Islet of Langerhans (tissue), 1 donor: Measurements from ENCODE around the gene GLIPR1L2.
"Not testable (repeated sequence)": the region's sequence is repeated elsewhere in the genome, so short reads cannot be mapped to it uniquely, and the experiment has no call there.

Source experiments
- FAIRE-seq: peaks from one replicate; lab custom pipeline; 2011; peaks lifted over from hg19 to GRCh38; lab: Jason Lieb, UNC

The GLIPR1L2 gene

GRCh38 chr12:75390899-75391538 is at the start of gene GLIPR1L2:
Gene GLIPR1L2, plus strand, starts transcription at chr12:75391089. Its CDS starts 28 bp downstream, at chr12:75391117.
- FAIRE-seq = no peak

DNA sequence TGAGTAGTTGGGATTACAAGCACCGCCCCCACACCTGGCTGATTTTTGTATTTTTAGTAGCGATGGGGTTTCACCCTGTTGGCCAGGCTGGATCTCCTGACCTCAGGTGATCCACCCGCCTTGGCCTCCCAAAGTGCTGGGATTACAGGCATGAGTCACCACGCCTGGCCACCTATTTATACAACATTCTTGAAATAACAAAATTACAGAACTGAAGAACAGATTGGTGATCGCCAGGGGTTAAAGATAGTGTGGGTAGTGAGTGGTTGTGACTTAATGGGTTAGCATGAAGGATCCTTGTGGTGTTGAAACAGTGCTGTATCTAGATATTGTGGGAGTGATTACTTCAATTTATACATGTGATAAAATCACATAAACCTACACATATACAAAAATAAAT is 49.0 kb upstream of the GLIPR1L2 start:
- no peak for FAIRE-seq

- no peak for FAIRE-seq
These were observed 45.4 kb upstream of the GLIPR1L2 start for GRCh38 chr12:75345531-75345930.

DNA sequence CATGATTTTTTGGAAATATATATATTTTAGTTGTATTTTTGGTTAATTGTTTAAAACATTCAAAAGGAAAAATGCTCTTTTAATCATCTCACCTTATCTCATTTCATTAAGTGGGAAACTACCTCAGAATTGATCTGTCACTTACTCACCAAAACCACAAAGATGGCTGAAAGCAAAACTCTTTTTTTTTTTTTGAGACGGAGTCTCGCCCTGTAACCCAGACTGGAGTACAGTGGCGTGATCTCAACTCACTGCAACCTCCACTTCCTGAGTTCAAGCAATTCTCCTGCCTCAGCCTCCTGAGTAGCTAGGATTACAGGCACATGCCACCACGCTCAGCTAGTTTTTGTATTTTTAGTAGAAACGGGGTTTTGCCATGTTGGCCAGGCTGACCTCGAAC is 44.7 kb upstream of the GLIPR1L2 start:
- FAIRE-seq = not testable (repeated sequence)

DNA sequence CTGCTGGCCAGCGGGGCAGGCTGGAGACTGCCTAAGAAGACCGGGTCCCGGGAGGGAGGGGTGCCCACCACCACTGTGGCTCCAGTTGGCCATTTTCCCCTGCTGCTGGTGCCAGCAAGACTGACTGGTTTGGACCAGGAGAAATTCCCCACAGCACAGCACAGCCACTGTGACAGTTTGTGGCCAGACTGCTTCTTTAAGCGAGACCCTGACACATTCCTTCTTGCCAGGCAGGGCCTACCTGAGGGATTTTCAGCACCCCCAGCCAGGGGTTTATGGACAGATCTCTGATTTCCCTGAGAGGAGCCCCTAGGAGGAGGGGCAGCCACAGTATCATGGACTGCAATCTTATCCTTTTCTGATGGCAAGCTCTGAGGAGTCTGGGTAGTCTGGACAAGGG is 40.9 kb upstream of the GLIPR1L2 start:
- FAIRE-seq = no peak

GRCh38 chr12:75350413-75350812 is 40.5 kb upstream of the GLIPR1L2 start:
- no peak for FAIRE-seq

DNA sequence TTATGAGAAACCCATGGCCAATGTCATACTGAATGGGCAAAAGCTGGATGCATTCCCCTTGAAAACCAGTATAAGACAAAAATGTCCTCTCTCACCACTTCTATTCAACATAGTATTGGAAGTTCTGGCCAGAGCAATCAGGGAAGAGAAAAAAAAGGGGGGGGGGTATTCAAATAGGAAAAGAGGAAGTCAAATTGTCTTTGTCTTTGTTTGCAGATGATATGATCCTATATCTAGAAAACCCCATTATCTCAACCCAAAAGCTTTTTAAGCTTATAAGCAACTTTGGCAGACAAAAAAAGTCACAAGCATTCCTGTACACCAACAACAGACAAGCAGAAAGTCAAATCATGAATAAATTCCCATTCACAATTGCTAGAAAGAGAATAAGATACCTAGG is 36.9 kb upstream of the GLIPR1L2 start:
- no peak for FAIRE-seq

GRCh38 chr12:75360920-75361319 is 30.0 kb upstream of the GLIPR1L2 start:
- no peak for FAIRE-seq

- no peak for FAIRE-seq
These were observed 29.5 kb upstream of the GLIPR1L2 start for GRCh38 chr12:75361408-75361807.

DNA sequence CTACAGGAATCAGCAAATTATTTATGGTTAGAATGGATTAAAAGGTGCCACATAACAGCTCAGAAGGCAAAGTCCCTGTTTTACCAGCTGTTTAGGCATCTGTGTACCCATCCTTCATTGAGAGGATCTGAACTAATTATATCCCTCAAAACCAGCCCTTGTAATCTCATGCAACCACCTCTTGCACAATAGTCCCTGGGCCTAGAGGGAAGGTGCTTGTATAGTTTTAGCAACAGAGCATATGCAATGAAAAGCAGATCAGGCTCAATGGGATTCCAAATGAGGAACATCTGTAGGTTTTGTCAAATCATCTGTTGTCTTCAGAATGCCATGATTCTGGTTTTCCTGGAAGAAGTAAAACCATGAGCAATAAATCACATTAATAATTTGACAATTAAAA is 26.0 kb upstream of the GLIPR1L2 start:
- no peak for FAIRE-seq

GRCh38 chr12:75366629-75367028 is 24.3 kb upstream of the GLIPR1L2 start:
- FAIRE-seq = no peak

- no peak for FAIRE-seq
These were observed 15.9 kb upstream of the GLIPR1L2 start for GRCh38 chr12:75374971-75375370.

DNA sequence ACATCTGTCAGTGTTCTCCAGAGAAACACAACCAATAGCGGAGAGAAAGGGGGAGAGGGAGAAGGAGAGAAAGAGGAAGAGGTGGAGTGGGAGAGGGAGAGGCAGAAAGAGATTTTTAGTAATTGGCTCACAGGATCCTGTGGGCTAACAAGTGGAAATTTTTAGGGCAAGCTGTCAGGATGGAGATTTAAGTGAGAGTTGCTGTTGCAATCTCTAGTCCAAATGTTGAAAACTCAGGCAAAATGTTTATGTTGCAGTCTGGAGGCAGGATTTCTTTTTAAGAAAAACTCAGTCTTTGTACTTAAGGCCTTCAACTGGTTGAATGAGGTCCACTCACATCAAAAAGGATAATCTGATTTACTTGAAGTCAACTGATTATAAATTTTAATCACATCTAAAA is 12.5 kb upstream of the GLIPR1L2 start:
- no peak for FAIRE-seq

GRCh38 chr12:75389061-75389460 is 1.8 kb upstream of the GLIPR1L2 start:
- FAIRE-seq = peak; percentile 95

DNA sequence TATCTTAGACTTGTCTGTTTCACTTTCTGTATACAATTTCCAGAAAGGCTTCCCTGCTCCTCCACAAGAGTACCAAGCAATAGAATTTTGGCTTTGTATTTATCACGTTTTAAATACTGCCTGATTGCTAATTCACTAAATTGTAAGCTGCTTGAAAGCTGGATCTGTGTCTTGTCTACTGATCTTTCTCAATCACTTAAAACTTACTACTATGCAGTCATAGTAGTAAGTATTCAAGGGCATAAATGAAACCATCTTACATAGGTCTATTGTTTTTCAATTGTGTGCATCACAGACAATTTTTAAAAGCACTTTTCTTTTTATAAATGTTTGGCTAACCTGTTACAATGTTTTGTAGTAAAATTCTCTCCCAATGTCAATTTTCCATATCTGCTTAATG is 1.2 kb upstream of the GLIPR1L2 start:
- FAIRE-seq = no peak

DNA sequence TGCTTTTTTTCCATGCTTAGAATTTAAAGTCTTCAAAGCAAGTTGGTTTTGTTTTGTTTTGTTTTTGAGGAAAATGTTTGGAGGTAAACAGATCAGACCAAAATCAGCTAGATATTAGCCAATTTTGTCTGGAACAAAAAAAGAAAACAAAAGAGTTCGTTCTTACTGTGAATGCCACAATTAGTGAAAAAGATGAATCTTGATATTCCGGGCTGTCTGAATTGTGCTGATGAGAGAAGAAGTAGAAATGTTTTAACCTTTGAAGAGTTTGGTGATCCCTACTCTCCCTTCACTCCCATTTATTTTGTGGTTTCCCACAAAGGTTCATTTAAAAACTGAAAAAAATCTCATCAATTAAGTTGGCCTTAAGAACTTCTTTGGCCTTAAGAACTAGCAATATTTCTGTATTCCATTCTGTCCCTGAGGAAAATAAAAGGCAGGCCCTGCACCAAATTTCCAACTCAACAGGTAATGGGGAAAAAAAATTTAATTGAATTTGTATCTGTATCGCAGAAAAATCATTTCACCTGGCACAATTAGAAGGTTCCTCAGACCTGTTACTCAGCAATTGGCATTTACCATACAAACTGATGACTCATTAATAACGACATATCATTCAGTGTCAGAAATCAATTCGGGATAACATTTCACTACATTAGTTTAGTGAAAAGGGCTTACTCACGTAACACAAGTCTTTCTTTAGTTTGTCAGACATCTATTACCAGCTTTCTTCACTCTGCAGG is 562 bp upstream of the GLIPR1L2 start:
- peak; percentile 90 for FAIRE-seq

GRCh38 chr12:75404231-75404630 is 13.3 kb downstream of the GLIPR1L2 start:
- no peak for FAIRE-seq

DNA sequence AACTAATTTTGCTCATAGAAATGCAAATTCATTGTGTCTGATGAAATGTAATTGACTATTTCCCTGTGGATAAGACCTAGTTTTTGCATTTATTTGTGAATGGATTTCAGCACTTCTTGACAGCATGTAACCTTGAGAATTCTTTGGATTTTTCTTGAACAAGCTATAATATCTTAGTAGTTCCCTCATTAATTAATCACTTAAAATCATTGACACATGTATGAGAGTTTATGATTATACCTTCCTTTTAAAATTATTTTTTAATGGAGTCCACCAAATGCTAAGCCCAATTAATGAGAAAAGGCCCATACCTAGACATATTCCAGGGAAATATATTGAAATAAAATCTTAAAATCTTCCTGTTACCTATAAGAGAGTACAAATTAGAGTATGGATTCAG is 16.8 kb downstream of the GLIPR1L2 start:
- no peak for FAIRE-seq

- peak; percentile 92 for FAIRE-seq
These were observed 18.9 kb downstream of the GLIPR1L2 start for GRCh38 chr12:75409830-75410229.

DNA sequence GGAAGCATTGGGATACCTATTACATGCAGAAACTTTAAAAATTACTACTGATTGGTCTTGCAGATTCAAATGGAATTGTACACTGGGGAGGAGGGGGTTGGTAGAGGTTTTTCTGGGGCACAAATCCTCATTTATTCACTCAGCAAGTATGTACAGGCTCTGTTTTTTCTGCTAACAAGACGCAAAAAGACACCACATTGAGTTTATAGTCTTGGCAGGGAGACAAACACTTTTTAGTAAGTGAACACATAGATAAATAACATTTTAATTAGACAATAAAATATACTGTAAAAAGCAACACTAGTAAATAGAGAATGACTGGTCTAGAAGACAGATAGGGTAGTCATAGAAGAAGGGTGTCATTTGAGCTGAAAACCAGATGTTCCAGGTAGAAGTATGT is 23.8 kb downstream of the GLIPR1L2 start:
- FAIRE-seq = no peak

- FAIRE-seq = no peak
These were observed 29.0 kb downstream of the GLIPR1L2 start for GRCh38 chr12:75419841-75420240.

DNA sequence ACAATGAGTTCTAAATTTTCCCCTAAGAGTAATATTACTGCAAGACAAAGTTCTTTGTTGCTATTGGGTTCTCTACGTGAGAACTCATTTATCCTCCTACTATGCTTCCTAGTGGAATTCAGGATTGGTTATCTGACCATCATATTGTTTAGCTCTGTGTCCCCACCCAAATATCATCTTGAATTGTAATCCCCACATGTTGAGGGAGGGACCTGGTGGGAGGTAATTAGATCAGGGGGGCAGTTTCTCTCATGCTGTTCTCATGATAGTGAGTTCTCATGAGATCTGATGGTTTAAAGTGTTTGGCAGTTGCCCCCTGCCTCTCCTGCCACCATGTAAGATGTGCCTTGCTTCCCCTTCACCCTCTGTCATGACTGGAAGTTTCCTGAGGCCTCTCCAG is 36.6 kb downstream of the GLIPR1L2 start:
- no peak for FAIRE-seq

DNA sequence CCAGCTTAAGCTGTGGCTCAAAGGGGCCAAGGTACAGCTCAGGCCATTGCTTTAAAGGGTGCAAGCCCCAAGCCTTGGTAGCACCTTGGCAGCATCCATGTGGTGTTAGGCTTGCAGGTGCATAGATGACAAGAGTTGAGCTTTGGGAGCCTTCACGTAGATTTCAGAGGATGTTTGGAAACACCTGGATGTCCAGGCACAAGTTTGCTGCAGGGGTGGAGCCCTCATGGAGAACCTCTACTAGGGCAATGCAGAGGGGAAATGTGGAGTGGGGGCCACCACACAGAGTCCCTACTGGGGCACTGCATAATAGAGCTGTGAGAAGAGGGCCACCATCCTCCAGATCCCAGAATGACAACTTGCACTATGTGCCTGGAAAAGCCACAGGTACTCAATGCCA is 37.9 kb downstream of the GLIPR1L2 start:
- no peak for FAIRE-seq

DNA sequence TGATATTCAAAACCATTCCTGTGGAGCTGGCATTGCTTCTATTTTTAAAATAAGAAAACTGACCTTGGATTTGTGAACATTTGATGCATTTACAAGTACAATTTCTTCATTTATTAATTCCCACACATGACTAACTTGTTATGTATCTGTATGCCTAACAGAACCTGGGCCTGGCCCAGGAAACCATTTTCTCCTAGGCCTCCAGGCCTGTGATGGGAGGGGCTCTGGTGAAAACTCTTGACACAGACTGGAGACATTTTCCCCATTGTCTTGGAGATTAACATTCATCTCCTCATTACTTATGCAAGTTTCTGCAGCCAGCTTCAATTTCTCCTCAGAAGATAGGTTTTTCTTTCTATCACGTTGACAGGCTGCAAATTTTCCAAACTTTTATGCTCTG is 42.0 kb downstream of the GLIPR1L2 start:
- FAIRE-seq = no peak
